HG03460 (cell line): ENCODE data around the gene SPRR1A.

Experiments
- ATAC-seq: cut with Tn5 transposase; IDR thresholded peaks from one replicate; pipeline ENCODE4 v1.9.1; 2021; ENCODE audit not compliant: unreplicated experiment

Gene SPRR1A

GRCh38 chr1:152983743-152984142 is at the start of gene SPRR1A:
Gene SPRR1A, plus strand, starts transcription at chr1:152984081. Its CDS starts 1,150 bp downstream, at chr1:152985231.
- no peak for ATAC-seq

- ATAC-seq, result no peak
Measured at GRCh38 chr1:152940614-152941013, 43.3 kb upstream of the SPRR1A start.

- ATAC-seq, result no peak
Measured at GRCh38 chr1:152941037-152941711, 42.7 kb upstream of the SPRR1A start.

GRCh38 chr1:152942161-152942560 is 41.7 kb upstream of the SPRR1A start:
- no peak for ATAC-seq

- no peak for ATAC-seq
Measured at GRCh38 chr1:152946248-152946647, 37.6 kb upstream of the SPRR1A start.

GRCh38 chr1:152946651-152947256 is 37.1 kb upstream of the SPRR1A start, which contains the start of gene SPRR5:
Gene SPRR5, plus strand, starts transcription at chr1:152947206. Its CDS starts 1,349 bp downstream, at chr1:152948555.
- ATAC-seq, result no peak

- no peak for ATAC-seq
Measured at GRCh38 chr1:152951711-152952110, 32.2 kb upstream of the SPRR1A start.

GRCh38 chr1:152953761-152954160 is 30.1 kb upstream of the SPRR1A start:
- no peak for ATAC-seq

- ATAC-seq, result no peak
Measured at GRCh38 chr1:152954436-152954835, 29.4 kb upstream of the SPRR1A start.

GRCh38 chr1:152957561-152957960 is 26.3 kb upstream of the SPRR1A start:
- no peak for ATAC-seq

- no peak for ATAC-seq
Measured at GRCh38 chr1:152959273-152959672, 24.6 kb upstream of the SPRR1A start.

- ATAC-seq, result no peak
Measured at GRCh38 chr1:152959801-152960451, 24.0 kb upstream of the SPRR1A start.

- ATAC-seq, result no peak
Measured at GRCh38 chr1:152960452-152961044, 23.3 kb upstream of the SPRR1A start.

GRCh38 chr1:152961226-152961891 is 22.5 kb upstream of the SPRR1A start:
- ATAC-seq, result no peak

GRCh38 chr1:152962876-152963415 is 20.9 kb upstream of the SPRR1A start:
- ATAC-seq, result no peak

GRCh38 chr1:152964536-152964935 is 19.3 kb upstream of the SPRR1A start:
- ATAC-seq, result no peak

GRCh38 chr1:152965853-152966252 is 18.0 kb upstream of the SPRR1A start:
- ATAC-seq, result no peak

- no peak for ATAC-seq
Measured at GRCh38 chr1:152967201-152967600, 16.7 kb upstream of the SPRR1A start.

GRCh38 chr1:152968248-152968647 is 15.6 kb upstream of the SPRR1A start:
- ATAC-seq, result peak; percentile 76

GRCh38 chr1:152969036-152969435 is 14.8 kb upstream of the SPRR1A start:
- ATAC-seq, result no peak

GRCh38 chr1:152970495-152970894 is 13.4 kb upstream of the SPRR1A start, which contains the start of gene SPRR4:
Gene SPRR4, plus strand, starts transcription at chr1:152970648. Its CDS starts 1,243 bp downstream, at chr1:152971891.
- ATAC-seq, result no peak
